Mesenchymal stem cell (in vitro differentiated cells and primary cell): ENCODE measurements around the gene DENND6A.
A peak's percentile ranks its signal among the peaks of the same experiment; 100 is the strongest.
"Not testable (repeated sequence)": the region's sequence is repeated elsewhere in the genome, so short reads cannot be mapped to it uniquely, and the experiment has no call there.

Experiments
- DNase-seq: peaks from one replicate; pipeline ENCODE4 v3.0.0-alpha.2; 2013
- H2AFZ ChIP-seq: one replicate; pipeline ENCODE4 v1.6.1; 2013; ENCODE audit warnings: low read depth, mild to moderate bottlenecking, control low read depth, inconsistent platforms, low read length, moderate library complexity
- H2AK5ac ChIP-seq: 2 replicates; pipeline ENCODE4 v1.6.1; 2013; ENCODE audit warnings: low read length, moderate library complexity, mild to moderate bottlenecking, inconsistent platforms; ENCODE audit not compliant: severe bottlenecking
- H2BK120ac ChIP-seq: one replicate; pipeline ENCODE4 v1.6.1; 2013; ENCODE audit warnings: low read depth, mild to moderate bottlenecking, inconsistent platforms, low read length, moderate library complexity
- H2BK12ac ChIP-seq, 2 experiments: one replicate each; pipeline ENCODE4 v1.6.1; 2013; ENCODE audit warnings: inconsistent platforms in 2 of 2, low read length in 2 of 2, mild to moderate bottlenecking in 2 of 2, moderate library complexity in 2 of 2, control low read depth in 1 of 2
- H2BK15ac ChIP-seq: one replicate; pipeline ENCODE4 v1.6.1; 2013; ENCODE audit warnings: mild to moderate bottlenecking, low read depth, inconsistent platforms; ENCODE audit not compliant: poor library complexity, severe bottlenecking
- H2BK5ac ChIP-seq: 2 replicates; pipeline ENCODE4 v1.6.1; 2013; ENCODE audit warnings: low read depth, mild to moderate bottlenecking, low read length, control low read depth, inconsistent platforms; ENCODE audit not compliant: poor library complexity, severe bottlenecking
- H3K14ac ChIP-seq, 2 experiments: one replicate each; pipeline ENCODE4 v1.6.1; 2013; ENCODE audit warnings: inconsistent platforms in 2 of 2, low read length in 2 of 2, control low read depth in 1 of 2, mild to moderate bottlenecking in 1 of 2, moderate library complexity in 1 of 2
- H3K18ac ChIP-seq, 2 experiments: one replicate each; pipeline ENCODE4 v1.6.1; 2013; ENCODE audit warnings: inconsistent platforms in 2 of 2, low read length in 2 of 2, control low read depth in 1 of 2, low read depth in 1 of 2, mild to moderate bottlenecking in 1 of 2
- H3K23ac ChIP-seq, 2 experiments: one replicate each; pipeline ENCODE4 v1.6.1; 2013; ENCODE audit warnings: inconsistent platforms in 2 of 2, low read length in 2 of 2, mild to moderate bottlenecking in 2 of 2, moderate library complexity in 2 of 2, control low read depth in 1 of 2
- H3K27ac ChIP-seq: 2 replicates; pipeline ENCODE4 v1.5.1; 2013; ENCODE audit warnings: mild to moderate bottlenecking, moderate library complexity, low read length, control low read depth, inconsistent platforms; ENCODE audit not compliant: poor library complexity, severe bottlenecking
- H3K27me3 ChIP-seq, 2 experiments: 2 replicates each; pipeline versions ENCODE4 v1.6.1 to v1.7.0; 2013; ENCODE audit warnings: low read length in 2 of 2, mild to moderate bottlenecking in 2 of 2, moderate library complexity in 2 of 2, control low read depth in 1 of 2, inconsistent platforms in 1 of 2; ENCODE audit not compliant: control insufficient read depth in 1 of 2, insufficient read depth in 1 of 2
- H3K36me3 ChIP-seq, 2 experiments: 2 replicates each; pipeline versions ENCODE4 v1.6.1 to v1.7.0; 2013; ENCODE audit warnings: low read length in 2 of 2, control low read depth in 1 of 2, inconsistent platforms in 1 of 2, low read depth in 1 of 2, mild to moderate bottlenecking in 1 of 2; ENCODE audit not compliant: insufficient read depth in 2 of 2, control insufficient read depth in 1 of 2
- H3K4ac ChIP-seq, 2 experiments: one replicate each; pipeline ENCODE4 v1.6.1; 2013; ENCODE audit warnings: inconsistent platforms in 2 of 2, low read length in 2 of 2, mild to moderate bottlenecking in 2 of 2, moderate library complexity in 2 of 2, control low read depth in 1 of 2, low read depth in 1 of 2
- H3K4me1 ChIP-seq: 2 replicates; pipeline ENCODE4 v1.6.1; 2013; ENCODE audit warnings: low read depth, low read length, control low read depth; ENCODE audit not compliant: control insufficient read depth, insufficient read depth
- H3K4me2 ChIP-seq: 2 replicates; pipeline ENCODE4 v1.6.1; 2013; ENCODE audit warnings: low read length, mild to moderate bottlenecking, inconsistent platforms; ENCODE audit not compliant: poor library complexity, severe bottlenecking
- H3K4me3 ChIP-seq, 2 experiments: 2 replicates each; pipeline versions ENCODE4 v1.5.1 to v1.7.0; 2013; ENCODE audit warnings: low read length in 2 of 2, mild to moderate bottlenecking in 2 of 2, control low read depth in 1 of 2, low read depth in 1 of 2; ENCODE audit not compliant: insufficient read depth in 1 of 2
- H3K79me1 ChIP-seq: replicated peaks from 2 replicates; pipeline ENCODE4 v1.6.1; 2013; ENCODE audit warnings: mild to moderate bottlenecking, control low read depth, low read length, inconsistent platforms; ENCODE audit not compliant: poor library complexity, severe bottlenecking
- H3K9ac ChIP-seq: 2 replicates; pipeline ENCODE4 v1.7.0; 2013; ENCODE audit warnings: mild to moderate bottlenecking, low read length, moderate library complexity
- H3K9me3 ChIP-seq: 2 replicates; pipeline ENCODE4 v1.7.0; 2013; ENCODE audit warnings: mild to moderate bottlenecking, low read length; ENCODE audit not compliant: control insufficient read depth
- H4K8ac ChIP-seq: one replicate; pipeline ENCODE4 v1.6.1; 2013; ENCODE audit warnings: inconsistent platforms, mild to moderate bottlenecking, low read length, moderate library complexity
- H4K91ac ChIP-seq: one replicate; pipeline ENCODE4 v1.6.1; 2013; ENCODE audit warnings: mild to moderate bottlenecking, low read length, inconsistent platforms
- WGBS: methylation state at CpG from one replicate; pipeline ENCODE4 v1.1.7; 2013; ENCODE audit warnings: mixed read lengths; 5-methylcytosine and 5-hydroxymethylcytosine counted together

Gene DENND6A

GRCh38 chr3:57699591-57699990 is 6.7 kb upstream of the DENND6A start:
- Histone ChIP-seq H2BK5ac (no peak overlapping the region), H2AK5ac (no peak overlapping the region), H3K27ac (no peak overlapping the region), H3K4me2 (no peak overlapping the region), H3K9ac (no peak overlapping the region), H3K23ac (no peak overlapping the region), H3K27me3 (no peaks in the 10 kb centered on the region), H3K4me1 (no peaks in the 10 kb centered on the region), H2BK120ac (no peak overlapping the region), H3K14ac (no peak overlapping the region), H3K36me3 (no peaks in the 10 kb centered on the region), H3K4me3 (no peak overlapping the region), H3K9me3 (no peaks in the 10 kb centered on the region), H4K91ac (no peak overlapping the region), H4K8ac (no peak overlapping the region), H2AFZ (no peak overlapping the region), H3K79me1 (no peaks in the 10 kb centered on the region), H3K18ac (no peak overlapping the region), H3K4ac (no peak overlapping the region), H2BK12ac (no peak overlapping the region), H2BK15ac (no peak overlapping the region)
- WGBS: 100% methylated on average over 1 of the region's 2 CpGs
- DNase-seq: no peak

- no peak overlapping the region for H3K23ac ChIP-seq
- no peak overlapping the region for H2AFZ ChIP-seq
- no peaks in the 10 kb centered on the region for H3K27me3 ChIP-seq
- no peak overlapping the region for H3K4ac ChIP-seq
- no peak overlapping the region for H3K18ac ChIP-seq
- no peak overlapping the region for H4K91ac ChIP-seq
- H3K79me1 ChIP-seq: no peaks in the 10 kb centered on the region
- no peak overlapping the region for H2AK5ac ChIP-seq
- H3K4me3 ChIP-seq: no peak overlapping the region
- no peak overlapping the region for H3K14ac ChIP-seq
- no peak overlapping the region for H2BK120ac ChIP-seq
- no peak overlapping the region for H2BK12ac ChIP-seq
- 88% methylated on average over 3 of the region's 3 CpGs for WGBS
- no peak overlapping the region for H3K9ac ChIP-seq
- no peak overlapping the region for H3K4me2 ChIP-seq
- no peak overlapping the region for H3K27ac ChIP-seq
- no peak overlapping the region for H4K8ac ChIP-seq
- H2BK15ac ChIP-seq: no peak overlapping the region
- H2BK5ac ChIP-seq: no peak overlapping the region
- no peak for DNase-seq
- no peaks in the 10 kb centered on the region for H3K36me3 ChIP-seq
- no peaks in the 10 kb centered on the region for H3K4me1 ChIP-seq
- no peaks in the 10 kb centered on the region for H3K9me3 ChIP-seq
These were observed 4.0 kb upstream of the DENND6A start for GRCh38 chr3:57696801-57697321.

GRCh38 chr3:57694146-57694545 is 1.3 kb upstream of the DENND6A start:
- Histone ChIP-seq H3K27me3 (no peaks in the 10 kb centered on the region), H2BK5ac (no peak overlapping the region), H3K79me1 (no peaks in the 10 kb centered on the region), H3K4me1 (peaks cover 1% of the 10 kb centered on the region), H2BK120ac (no peak overlapping the region), H2BK12ac (no peak overlapping the region), H2BK15ac (no peak overlapping the region), H3K9me3 (no peaks in the 10 kb centered on the region), H3K18ac (no peak overlapping the region), H4K91ac (no peak overlapping the region), H3K4ac (no peak overlapping the region), H3K27ac (no peak overlapping the region), H2AK5ac (no peak overlapping the region), H3K14ac (no peak overlapping the region), H3K9ac (no peak overlapping the region), H3K4me3 (no peak overlapping the region), H2AFZ (no peak overlapping the region), H3K36me3 (peaks cover 0 to 4% of the 10 kb centered on the region in 2 experiments), H3K4me2 (no peak overlapping the region), H3K23ac (no peak overlapping the region), H4K8ac (no peak overlapping the region)
- DNase-seq: no peak
- 99% methylated on average over 12 of the region's 13 CpGs for WGBS

GRCh38 chr3:57692133-57692395 is 813 bp downstream of the DENND6A start:
- H3K4me1 ChIP-seq, H3K23ac ChIP-seq, H3K14ac ChIP-seq, H2BK120ac ChIP-seq, H2AFZ ChIP-seq, H2BK5ac ChIP-seq, H3K4ac ChIP-seq, H3K79me1 ChIP-seq, H2BK15ac ChIP-seq, H4K91ac ChIP-seq, DNase-seq, H2AK5ac ChIP-seq, H3K27me3 ChIP-seq, H4K8ac ChIP-seq, H3K36me3 ChIP-seq, H2BK12ac ChIP-seq, H3K9me3 ChIP-seq: not testable (repeated sequence)
- H3K9ac ChIP-seq: peak overlapping the region; percentile 97
- 2% methylated on average over 4 of the region's 9 CpGs for WGBS
- peak overlapping the region; percentile 62 for H3K4me2 ChIP-seq
- peak overlapping the region; percentile 34 to 94 for H3K4me3 ChIP-seq
- peak overlapping the region; percentile 33 for H3K27ac ChIP-seq
- H3K18ac ChIP-seq: peak overlapping the region in 1 of 2 experiments; percentile 11
